ENCODE results near the gene OSBPL5. TPM values are rescaled to one million over a fixed set of nuclear protein-coding genes. Genes with fewer than 3 reads are reported as not detected.
"Not testable (repeated sequence)": the region's sequence is repeated elsewhere in the genome, so short reads cannot be mapped to it uniquely, and the experiment has no call there.

OSBPL5 gene
- total RNA-seq, 1 experiment from 2014 or later, result 16.1 TPM

DNA sequence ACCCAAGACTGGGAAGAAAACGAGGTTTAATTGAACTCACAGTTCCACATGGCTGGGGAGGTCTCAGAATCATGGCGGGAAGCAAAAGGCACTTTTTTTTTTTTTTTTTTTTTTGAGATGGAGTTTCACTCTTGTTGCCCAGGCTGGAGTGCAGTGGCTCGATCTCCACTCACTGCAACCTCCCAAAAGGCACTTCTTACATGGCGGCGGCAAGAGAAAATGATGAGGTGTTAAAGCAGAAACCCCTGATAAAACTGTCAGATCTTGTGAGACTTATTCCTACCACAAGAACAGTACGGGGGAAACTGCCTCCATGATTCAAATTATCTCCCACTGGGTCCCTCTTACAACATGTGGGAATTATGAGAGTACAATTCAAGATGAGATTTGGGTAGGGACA is 100.4 kb downstream of the OSBPL5 start:
- H3K56ac ChIP-seq (ENCODE audit: insufficient read length, low read depth, low read length); H3K79me1 ChIP-seq (ENCODE audit: insufficient read depth, low read depth, low read length, poor library complexity, severe bottlenecking); DNase-seq; H3K4me1 ChIP-seq (ENCODE audit: insufficient read depth, low read length); H2BK5ac ChIP-seq (ENCODE audit: insufficient read length, low read length); H3K9me3 ChIP-seq (ENCODE audit: control insufficient read depth, low read depth, low read length); H4K8ac ChIP-seq (replicated peaks; ENCODE audit: insufficient read length, low read depth, low read length); H3K27me3 Mint-ChIP-seq (ENCODE audit: low read depth); H3K14ac ChIP-seq (ENCODE audit: insufficient read depth, low read length); H3K79me2 ChIP-seq (ENCODE audit: insufficient read depth, low read length); H3K4me3 Mint-ChIP-seq; H3K23ac ChIP-seq (ENCODE audit: insufficient read length, low read depth, low read length); H4K5ac ChIP-seq (ENCODE audit: insufficient read length, low read depth, low read length); H3K18ac ChIP-seq (ENCODE audit: insufficient read length, low read depth, low read length); H3K27me3 ChIP-seq (ENCODE audit: insufficient read depth, low read length); H2BK12ac ChIP-seq (ENCODE audit: insufficient read length, low read depth, low read length); H4K91ac ChIP-seq (ENCODE audit: insufficient read length, low read depth, low read length); H3T11ph ChIP-seq (ENCODE audit: low read length); H4K20me1 ChIP-seq (ENCODE audit: control insufficient read depth, insufficient read depth, insufficient read length); H3K9ac ChIP-seq (ENCODE audit: extremely low read depth, insufficient read length, low read length); H3K4ac ChIP-seq (ENCODE audit: low read depth, low read length); H3K27ac ChIP-seq (ENCODE audit: insufficient read length, low read depth, low read length); H2AK5ac ChIP-seq (ENCODE audit: insufficient read length, low read length); H3K4me2 ChIP-seq (ENCODE audit: insufficient read depth, insufficient read length, low read length); H2BK20ac ChIP-seq (ENCODE audit: low read depth, low read length, poor library complexity, severe bottlenecking); H2BK15ac ChIP-seq (ENCODE audit: low read depth, low read length); H3K23me2 ChIP-seq (ENCODE audit: insufficient read length, low read depth, low read length, poor library complexity, severe bottlenecking); H2BK120ac ChIP-seq (ENCODE audit: low read depth, low read length, poor library complexity, severe bottlenecking); H2AFZ ChIP-seq (ENCODE audit: low read length): not testable (repeated sequence)
- peaks cover 19 to 20% of the 10 kb centered on the region in 2 experiments for H3K4me1 Mint-ChIP-seq
- no CpG with 5 or more reads among the region's 6 CpGs for WGBS (ENCODE audit: extremely low coverage, insufficient read length, low lambda C conversion rate)
- H3K27ac Mint-ChIP-seq, result peak overlapping the region in 2 of 3 experiments; percentile 71 to 90; a peak in 4 of 7 replicates
- H3K36me3 Mint-ChIP-seq (ENCODE audit: insufficient read depth in 1 of 3, low read depth in 3 of 3), result peaks cover 7 to 23% (median 15%) of the 10 kb centered on the region in 3 experiments
- peaks cover 17 to 22% of the 10 kb centered on the region in 2 experiments for H3K9me3 Mint-ChIP-seq

DNA sequence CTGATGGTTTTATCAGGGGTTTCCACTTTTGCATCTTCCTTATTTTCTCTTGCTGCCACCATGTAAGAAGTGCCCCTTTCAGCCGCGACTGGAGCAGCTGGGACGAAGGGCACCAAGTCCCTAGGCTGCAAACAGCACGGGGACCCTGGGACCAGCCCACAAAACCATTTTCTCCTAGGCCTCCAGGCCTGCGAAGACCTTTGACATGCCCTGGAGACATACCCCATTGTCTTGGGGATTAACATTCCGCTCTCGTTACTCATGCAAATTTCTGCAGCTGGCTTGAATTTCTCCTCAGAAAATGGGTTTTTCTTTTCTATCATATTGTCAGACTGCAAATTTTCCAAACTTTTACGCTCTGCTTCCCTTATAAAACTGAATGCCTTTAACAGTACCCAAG is 101.2 kb downstream of the OSBPL5 start:
- peaks cover 17 to 22% of the 10 kb centered on the region in 2 experiments for H3K9me3 Mint-ChIP-seq
- peak; percentile 70 for DNase-seq
- H3K9me3 ChIP-seq (ENCODE audit: control insufficient read depth, low read depth, low read length); H2BK120ac ChIP-seq (ENCODE audit: low read depth, low read length, poor library complexity, severe bottlenecking); H2BK5ac ChIP-seq (ENCODE audit: insufficient read length, low read length); H4K8ac ChIP-seq (replicated peaks; ENCODE audit: insufficient read length, low read depth, low read length); H3K23ac ChIP-seq (ENCODE audit: insufficient read length, low read depth, low read length); H4K5ac ChIP-seq (ENCODE audit: insufficient read length, low read depth, low read length); H3K4ac ChIP-seq (ENCODE audit: low read depth, low read length); H3K14ac ChIP-seq (ENCODE audit: insufficient read depth, low read length); H2BK12ac ChIP-seq (ENCODE audit: insufficient read length, low read depth, low read length); H3K4me2 ChIP-seq (ENCODE audit: insufficient read depth, insufficient read length, low read length); H2AFZ ChIP-seq (ENCODE audit: low read length); H3K23me2 ChIP-seq (ENCODE audit: insufficient read length, low read depth, low read length, poor library complexity, severe bottlenecking); H3K27ac ChIP-seq (ENCODE audit: insufficient read length, low read depth, low read length); H2AK5ac ChIP-seq (ENCODE audit: insufficient read length, low read length); H4K20me1 ChIP-seq (ENCODE audit: control insufficient read depth, insufficient read depth, insufficient read length); H3K79me2 ChIP-seq (ENCODE audit: insufficient read depth, low read length); H3K27me3 Mint-ChIP-seq (ENCODE audit: low read depth); H3K79me1 ChIP-seq (ENCODE audit: insufficient read depth, low read depth, low read length, poor library complexity, severe bottlenecking); H3K4me1 ChIP-seq (ENCODE audit: insufficient read depth, low read length); H2BK15ac ChIP-seq (ENCODE audit: low read depth, low read length); H3T11ph ChIP-seq (ENCODE audit: low read length); H3K9ac ChIP-seq (ENCODE audit: extremely low read depth, insufficient read length, low read length); H3K18ac ChIP-seq (ENCODE audit: insufficient read length, low read depth, low read length); H3K27me3 ChIP-seq (ENCODE audit: insufficient read depth, low read length); H2BK20ac ChIP-seq (ENCODE audit: low read depth, low read length, poor library complexity, severe bottlenecking); H3K56ac ChIP-seq (ENCODE audit: insufficient read length, low read depth, low read length); H4K91ac ChIP-seq (ENCODE audit: insufficient read length, low read depth, low read length): not testable (repeated sequence)
- H3K4me3 Mint-ChIP-seq, result peak overlapping the region in 1 of 2 experiments; percentile 4; a peak in 1 of 5 replicates
- H3K36me3 Mint-ChIP-seq (ENCODE audit: insufficient read depth in 1 of 3, low read depth in 3 of 3), result peaks cover 7 to 23% (median 15%) of the 10 kb centered on the region in 3 experiments
- H3K4me1 Mint-ChIP-seq, result peaks cover 24% of the 10 kb centered on the region in 2 experiments
- no CpG with 5 or more reads among the region's 8 CpGs for WGBS (ENCODE audit: extremely low coverage, insufficient read length, low lambda C conversion rate)
- peak overlapping the region; percentile 3 to 93 (median 75); a peak in 6 of 7 replicates for H3K27ac Mint-ChIP-seq
